Measurements from ENCODE around the gene VAPB. TPM values are rescaled to one million over a fixed set of nuclear protein-coding genes. Genes with fewer than 3 reads are reported as not detected.
A peak's percentile ranks its signal among the peaks of the same experiment; 100 is the strongest.

Gene VAPB
- total RNA-seq, 1 experiment from 2014 or later: 65.1 TPM

GRCh38 chr20:58438970-58439808 lies 50.2 kb downstream of the VAPB start:
- H3K4me1 Mint-ChIP-seq: peaks cover 55 to 63% of the 10 kb centered on the region in 2 experiments
- H3K27ac Mint-ChIP-seq: peak overlapping the region; percentile 57 to 74 (median 68); a peak in 4 of 7 replicates
- H3K36me3 Mint-ChIP-seq (ENCODE audit: insufficient read depth in 1 of 3, low read depth in 3 of 3): peaks cover 8 to 24% (median 18%) of the 10 kb centered on the region in 3 experiments; a peak in 6 of 7 replicates

More at GRCh38 chr20:58438970-58439808, 50.2 kb downstream of the VAPB start:
- no peak overlapping the region for H2BK20ac ChIP-seq (ENCODE audit: low read depth, low read length, poor library complexity, severe bottlenecking)
- H3K79me1 ChIP-seq (ENCODE audit: insufficient read depth, low read depth, low read length, poor library complexity, severe bottlenecking): no peaks in the 10 kb centered on the region
- H2BK5ac ChIP-seq (ENCODE audit: insufficient read length, low read length): no peak overlapping the region
- H3K18ac ChIP-seq (ENCODE audit: insufficient read length, low read depth, low read length): no peak overlapping the region
- no peaks in the 10 kb centered on the region for H3K27me3 Mint-ChIP-seq (ENCODE audit: low read depth)
- H3K23ac ChIP-seq (ENCODE audit: insufficient read length, low read depth, low read length): no peak overlapping the region
- no peaks in the 10 kb centered on the region for H4K20me1 ChIP-seq (ENCODE audit: control insufficient read depth, insufficient read depth, insufficient read length)
- H2BK12ac ChIP-seq (ENCODE audit: insufficient read length, low read depth, low read length): no peak overlapping the region
- no peak overlapping the region for H4K8ac ChIP-seq (replicated peaks; ENCODE audit: insufficient read length, low read depth, low read length)
- H3K4me1 ChIP-seq (ENCODE audit: insufficient read depth, low read length): peaks cover 15% of the 10 kb centered on the region
- H3K14ac ChIP-seq (ENCODE audit: insufficient read depth, low read length): no peak overlapping the region
- no peak overlapping the region for H3K4me2 ChIP-seq (ENCODE audit: insufficient read depth, insufficient read length, low read length)
- H3K79me2 ChIP-seq (ENCODE audit: insufficient read depth, low read length): no peaks in the 10 kb centered on the region; the same call in 1 of the 2 replicates
- no peak for DNase-seq
- no peak for TF ChIP-seq CTCF (conservative IDR thresholded peaks at IDR 0.05)
- no peak overlapping the region for H2AK5ac ChIP-seq (ENCODE audit: insufficient read length, low read length)
- no peak overlapping the region for H2AFZ ChIP-seq (ENCODE audit: low read length)
- H2BK15ac ChIP-seq (ENCODE audit: low read depth, low read length): no peak overlapping the region
- H3K9ac ChIP-seq (ENCODE audit: extremely low read depth, insufficient read length, low read length): no peak overlapping the region
- no peaks in the 10 kb centered on the region for H3K23me2 ChIP-seq (ENCODE audit: insufficient read length, low read depth, low read length, poor library complexity, severe bottlenecking)
- H3T11ph ChIP-seq (ENCODE audit: low read length): no peak overlapping the region
- no peak overlapping the region for H3K4ac ChIP-seq (ENCODE audit: low read depth, low read length)
- H3K4me3 Mint-ChIP-seq: peak overlapping the region in 1 of 2 experiments; percentile 25; a peak in 1 of 5 replicates
- no peaks in the 10 kb centered on the region for H3K9me3 Mint-ChIP-seq
- H2BK120ac ChIP-seq (ENCODE audit: low read depth, low read length, poor library complexity, severe bottlenecking): no peak overlapping the region
- no CpG with 5 or more reads among the region's 5 CpGs for WGBS (ENCODE audit: extremely low coverage, insufficient read length, low lambda C conversion rate)
- no peaks in the 10 kb centered on the region for H3K9me3 ChIP-seq (ENCODE audit: control insufficient read depth, low read depth, low read length)
- H4K91ac ChIP-seq (ENCODE audit: insufficient read length, low read depth, low read length): no peak overlapping the region
- no peak overlapping the region for H4K5ac ChIP-seq (ENCODE audit: insufficient read length, low read depth, low read length)
- H3K27me3 ChIP-seq (ENCODE audit: insufficient read depth, low read length): no peaks in the 10 kb centered on the region
- H3K56ac ChIP-seq (ENCODE audit: insufficient read length, low read depth, low read length): no peak overlapping the region
- H3K27ac ChIP-seq (ENCODE audit: insufficient read length, low read depth, low read length): no peak overlapping the region
